HG03045 (cell line): ENCODE results near the gene TMEM184B.
A peak's percentile ranks its signal among the peaks of the same experiment; 100 is the strongest.

Experiments
- ATAC-seq: cut with Tn5 transposase; IDR thresholded peaks from one replicate; pipeline ENCODE4 v1.9.1; 2021; ENCODE audit warnings: mild to moderate bottlenecking, moderate library complexity; ENCODE audit not compliant: unreplicated experiment

Gene TMEM184B

GRCh38 chr22:38272373-38273134 lies at the start of gene TMEM184B:
TSS of gene TMEM184B (minus strand) at chr22:38273010. CDS start at chr22:38247961, 25,049 bp downstream.
- ATAC-seq: peak; percentile 74

- ATAC-seq: no peak
These were observed 48.0 kb upstream of the TMEM184B start for GRCh38 chr22:38320605-38321402.

DNA sequence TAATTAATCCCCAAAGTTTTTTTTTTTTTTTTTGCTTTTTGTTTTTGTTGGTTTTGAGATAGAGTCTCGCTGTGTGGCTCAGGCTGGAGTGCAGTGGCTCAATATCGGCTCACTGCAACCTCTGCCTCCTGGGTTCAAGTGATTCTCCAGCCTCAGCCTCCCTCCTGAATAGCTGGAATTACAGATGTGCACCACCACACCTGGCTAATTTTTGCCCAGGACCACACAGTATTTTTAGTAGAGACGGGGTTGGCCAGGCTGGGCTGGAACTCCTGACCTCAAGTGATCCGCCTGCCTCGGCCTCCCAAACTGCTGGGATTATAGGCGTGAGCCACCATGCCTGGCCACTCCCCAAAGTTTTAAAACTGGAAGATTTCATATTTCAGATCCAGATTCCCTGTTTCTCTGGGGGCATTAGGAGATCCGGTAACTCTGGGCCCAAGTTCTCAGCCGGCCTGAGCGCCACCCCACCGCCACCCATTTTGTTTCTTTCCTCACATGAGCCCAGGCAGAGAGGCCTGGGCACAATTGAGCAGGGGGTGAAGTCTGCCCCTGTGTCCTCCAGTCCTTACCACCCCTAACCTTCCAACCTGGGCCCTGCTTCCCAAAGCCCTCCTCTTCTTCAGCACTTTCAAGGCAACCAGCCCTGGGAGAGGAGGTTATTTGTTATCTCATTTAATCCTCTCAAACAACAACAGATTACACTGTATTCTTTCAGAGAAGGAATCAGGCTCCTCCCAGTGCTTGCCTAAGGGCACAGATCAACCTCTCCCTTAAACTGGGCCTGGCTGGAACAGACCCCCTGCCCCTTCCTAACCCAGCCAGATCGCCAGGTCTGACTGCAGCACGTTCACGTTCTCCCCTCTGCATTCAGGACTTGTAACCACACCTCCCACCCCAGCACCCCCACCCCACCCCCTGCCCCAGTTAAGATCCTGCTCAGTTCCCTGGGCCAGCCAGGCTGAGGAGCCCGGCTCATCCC lies 46.3 kb upstream of the TMEM184B start:
- no peak for ATAC-seq

- no peak for ATAC-seq
These were observed 45.3 kb upstream of the TMEM184B start for GRCh38 chr22:38317995-38318715.

GRCh38 chr22:38317122-38317994 lies 44.5 kb upstream of the TMEM184B start, which contains the start of gene CSNK1E:
TSS of gene CSNK1E (minus strand) at chr22:38317433. CDS start at chr22:38314157, 3,276 bp downstream.
- peak; percentile 45 for ATAC-seq

- peak; percentile 37 for ATAC-seq
These were observed 43.7 kb upstream of the TMEM184B start for GRCh38 chr22:38316364-38317121.

- ATAC-seq: no peak
These were observed 43.1 kb upstream of the TMEM184B start for GRCh38 chr22:38315823-38316363.

DNA sequence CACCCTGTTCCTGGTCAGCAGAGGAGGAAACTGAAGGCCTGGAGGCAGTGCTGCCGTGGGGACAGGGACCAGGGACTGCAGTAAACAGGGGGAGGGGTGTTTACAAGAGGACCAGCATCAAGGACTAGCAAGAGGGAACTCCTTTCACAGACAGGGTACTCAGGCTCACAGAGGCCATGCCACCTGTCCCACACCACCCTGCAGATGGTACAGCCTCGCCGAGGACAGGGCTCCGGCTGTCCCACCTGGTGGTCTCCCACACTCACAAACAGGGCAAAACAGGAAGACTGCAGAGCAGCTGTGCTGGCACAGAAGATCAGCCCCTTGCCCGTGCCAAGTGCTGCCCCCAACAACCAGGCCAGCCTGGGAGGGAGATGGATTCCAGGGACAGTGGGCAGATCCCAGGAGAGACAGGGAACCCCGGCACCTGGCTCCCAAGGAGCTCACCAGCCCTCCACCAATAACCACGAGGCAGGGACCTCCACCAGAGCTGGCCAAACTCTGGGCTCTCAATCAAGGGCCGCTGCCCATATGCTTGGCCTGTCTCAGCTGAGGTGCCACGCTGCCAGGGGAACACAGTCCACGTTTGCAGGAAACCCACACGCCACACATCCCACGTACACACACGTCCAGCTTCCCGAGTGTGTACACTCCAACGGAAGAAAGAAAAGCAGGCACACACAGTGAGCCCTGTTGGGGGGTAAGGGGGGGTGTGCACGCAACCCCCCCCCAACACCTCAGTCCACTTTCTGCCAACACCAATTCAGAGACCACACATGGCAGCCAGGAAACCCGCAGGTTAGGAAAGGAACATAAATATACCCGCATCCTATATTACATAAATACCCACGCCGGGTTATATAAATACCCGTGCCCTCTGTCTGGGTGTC lies 42.4 kb upstream of the TMEM184B start:
- no peak for ATAC-seq

DNA sequence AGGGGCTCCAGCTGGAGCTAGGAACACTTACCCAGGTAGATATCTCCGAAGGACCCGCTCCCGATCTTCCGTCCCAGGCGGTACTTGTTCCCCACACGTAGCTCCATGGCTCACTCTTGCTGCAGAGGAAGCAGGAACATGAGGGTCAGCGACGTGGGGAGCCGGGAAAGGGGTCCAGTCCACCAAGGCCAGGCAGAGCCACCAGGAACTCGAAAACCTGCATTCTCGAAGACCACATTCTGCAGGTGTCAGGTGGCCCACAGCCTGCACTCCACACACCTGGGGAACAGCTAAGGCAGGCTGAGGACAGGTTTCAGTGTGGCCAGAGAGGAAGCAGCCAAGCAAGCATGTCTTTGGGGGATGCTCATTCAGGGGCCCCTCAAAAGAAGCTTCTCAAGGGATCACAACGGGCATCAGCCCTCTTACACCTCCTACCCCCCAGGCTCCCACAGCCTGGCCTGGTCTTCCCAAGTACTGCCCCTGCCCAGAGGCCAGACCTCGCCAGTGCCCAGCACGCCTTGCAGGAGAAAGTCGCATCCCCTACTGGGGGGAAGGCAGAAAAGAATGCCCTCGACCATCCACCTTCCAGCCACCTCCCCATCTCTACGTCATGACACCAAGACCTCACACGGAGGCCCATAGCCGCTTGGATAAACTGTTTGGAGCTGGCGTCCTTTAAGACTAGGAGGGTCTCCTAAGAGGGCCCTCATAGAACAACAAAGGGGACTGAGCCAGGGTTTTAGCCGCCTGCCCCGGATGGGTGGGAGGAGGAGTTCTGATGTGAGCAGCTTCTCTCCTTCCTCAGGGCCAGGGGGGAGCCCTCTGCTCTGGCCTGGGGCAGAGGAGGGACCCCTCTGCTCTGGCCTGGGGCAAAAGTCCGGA lies 41.5 kb upstream of the TMEM184B start:
- ATAC-seq: no peak

DNA sequence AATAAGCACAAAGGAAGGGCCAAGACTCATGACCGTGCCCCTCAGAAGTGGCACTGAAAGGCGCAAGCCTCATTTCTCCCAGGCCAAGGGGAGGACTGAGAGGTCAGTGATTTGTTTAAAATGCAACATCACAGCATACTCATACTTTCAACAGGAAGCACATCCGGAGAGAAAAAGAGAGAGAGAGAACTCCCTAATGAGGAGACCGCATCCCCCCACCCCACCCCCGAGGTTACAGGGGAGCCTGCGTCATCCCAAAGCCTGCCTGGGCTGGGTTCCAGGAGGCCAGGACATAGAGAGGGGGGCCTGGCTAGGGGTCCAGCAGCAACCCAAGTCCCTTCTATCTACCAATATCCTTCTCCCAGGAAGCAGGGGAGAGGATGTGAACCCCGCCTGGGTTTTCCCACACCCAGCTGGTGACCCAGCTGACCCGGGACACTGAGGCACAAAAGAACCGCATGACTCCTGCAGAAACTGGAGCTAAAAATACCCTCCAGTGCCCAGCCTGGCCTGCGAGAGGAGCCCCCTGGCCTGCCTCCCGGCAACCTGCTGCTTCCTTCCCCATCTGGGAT lies 40.7 kb upstream of the TMEM184B start:
- no peak for ATAC-seq

DNA sequence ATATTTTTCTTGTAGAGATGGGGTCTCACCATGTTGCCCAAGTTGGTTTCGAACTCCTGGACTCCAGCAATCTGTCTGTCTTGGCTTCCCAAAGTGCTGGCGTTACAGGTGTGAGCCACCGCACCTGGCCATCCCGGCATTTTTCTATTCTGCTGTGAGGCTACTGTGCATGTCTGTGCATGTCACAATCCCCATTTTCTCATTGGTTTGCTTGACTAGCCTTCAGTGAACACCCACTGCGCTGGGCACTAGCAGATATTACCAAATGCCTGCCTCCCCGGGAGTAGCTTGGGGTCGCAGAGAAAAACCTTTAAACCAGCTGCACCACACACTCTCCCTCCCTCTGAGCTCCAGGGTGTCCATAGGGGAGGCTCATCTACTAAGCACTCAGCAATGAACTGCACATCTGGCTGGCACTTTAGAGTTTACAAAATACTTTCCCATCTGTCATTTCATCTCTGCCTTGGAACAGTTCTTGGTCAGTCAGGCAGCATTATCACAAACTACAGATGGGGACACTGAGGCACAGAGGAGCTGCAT lies 39.5 kb upstream of the TMEM184B start:
- no peak for ATAC-seq

DNA sequence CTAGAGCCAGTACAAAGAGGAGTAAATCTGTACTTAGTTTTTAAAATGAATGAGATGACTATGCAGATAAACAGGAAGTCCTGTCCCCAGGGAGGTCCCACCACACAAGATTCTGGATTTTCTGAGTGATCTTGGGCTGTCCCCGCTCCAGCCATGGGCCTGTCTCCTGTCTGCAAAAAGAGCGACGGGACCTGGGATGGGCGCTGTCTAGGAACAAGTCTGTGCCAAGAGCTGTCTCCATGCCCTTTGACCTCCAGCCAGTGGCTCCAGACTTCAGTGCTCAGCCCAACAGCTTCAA lies 38.5 kb upstream of the TMEM184B start:
- no peak for ATAC-seq

- ATAC-seq: no peak
These were observed 37.9 kb upstream of the TMEM184B start for GRCh38 chr22:38310518-38311322.

GRCh38 chr22:38309614-38310517 lies 37.1 kb upstream of the TMEM184B start:
- no peak for ATAC-seq
